Lung (tissue), 12 donors: ENCODE data around the gene SHISAL2B. TPM values are rescaled to one million over a fixed set of nuclear protein-coding genes. Genes with fewer than 3 reads are reported as not detected.
"Not testable (repeated sequence)": the region's sequence is repeated elsewhere in the genome, so short reads cannot be mapped to it uniquely, and the experiment has no call there.

ENCODE experiments used
- ATAC-seq: fragments of 200-7000 bp; cut with Tn5 transposase; one replicate; pipeline ENCODE4 v1.9.1; 2020; ENCODE audit warnings: moderate number of reproducible peaks; ENCODE audit not compliant: insufficient read depth, low FRiP score
- DNase-seq, 3 donors: peaks; one replicate each; pipeline ENCODE4 v3.0.0-alpha.2; 2013 to 2017
- H3K27ac ChIP-seq, 2 donors: one replicate each; pipeline ENCODE4 v1.5.1; 2013; ENCODE audit warnings: mild to moderate bottlenecking in 2 of 2, moderate library complexity in 2 of 2, control low read depth in 1 of 2, inconsistent platforms in 1 of 2, low read depth in 1 of 2, low read length in 1 of 2
- H3K27me3 ChIP-seq, 3 donors: one replicate each; pipeline ENCODE4 v1.5.1; 2013; ENCODE audit warnings: low read length in 2 of 3; ENCODE audit not compliant: control insufficient read depth in 3 of 3, insufficient read depth in 3 of 3
- H3K36me3 ChIP-seq, 4 donors: one replicate each; pipeline ENCODE4 v1.5.1; 2013; ENCODE audit warnings: low read length in 4 of 4, mild to moderate bottlenecking in 1 of 4, moderate library complexity in 1 of 4; ENCODE audit not compliant: control insufficient read depth in 4 of 4, insufficient read depth in 4 of 4
- H3K4me1 ChIP-seq, 5 donors: one replicate each; pipeline ENCODE4 v1.5.1; 2013; ENCODE audit warnings: low read length in 5 of 5, mild to moderate bottlenecking in 2 of 5, moderate library complexity in 1 of 5; ENCODE audit not compliant: control insufficient read depth in 5 of 5, insufficient read depth in 5 of 5
- H3K4me3 ChIP-seq: one replicate; pipeline ENCODE4 v1.5.1; 2013; ENCODE audit warnings: mild to moderate bottlenecking, control low read depth, moderate library complexity
- H3K9ac ChIP-seq, 2 donors: one replicate each; pipeline ENCODE4 v1.5.1; 2013; ENCODE audit warnings: low read length in 2 of 2, control low read depth in 1 of 2; ENCODE audit not compliant: insufficient read depth in 1 of 2
- H3K9me3 ChIP-seq, 4 donors: one replicate each; pipeline ENCODE4 v1.5.1; 2013; ENCODE audit warnings: low read length in 3 of 4, mild to moderate bottlenecking in 1 of 4, moderate library complexity in 1 of 4; ENCODE audit not compliant: control insufficient read depth in 4 of 4, insufficient read depth in 3 of 4
- CTCF ChIP-seq: IDR thresholded peaks from 2 replicates; pipeline ENCODE4 v1.5.1; 2012; ENCODE audit warnings: mild to moderate bottlenecking; ENCODE audit errors: control extremely low read depth, extremely low read depth
- WGBS, 2 donors: extraction: QIAGEN DNeasy Blood & Tissue Kit; methylation state at CpG; one replicate each; pipeline ENCODE4 v1.1.7; 2013; 5-methylcytosine and 5-hydroxymethylcytosine counted together
- polyA plus RNA-seq, 2 donors: library from polyadenylated mRNA; stranded (reverse); fragments of 200-250 nt; gene quantifications; one replicate each; pipeline ENCODE4 v1.2.1, GENCODE V29; 2013
- total RNA-seq, 2 donors: library from RNA; depleted of rRNA in 1 of 2; stranded (reverse); fragments of >200 nt in 1 of 2; gene quantifications; one replicate each; pipeline ENCODE4 v1.2.1, GENCODE V29; 2014 to 2021
- donor health status: control.
- donor health status: control.
- donor health status: Bipolar disorder and iron deficiency.
- donor health status: healthy.
- donor health status: DM: yes; HTN: yes; CAD: no.

The SHISAL2B gene
- total and polyA plus RNA-seq, 4 donors = 0.34 to 2.8 TPM; not detected in 2

- WGBS, 2 donors = 65 to 80% methylated on average over 1 of the region's 1 CpG
- no peak for ATAC-seq
- no peak for TF ChIP-seq CTCF
Observed at GRCh38 chr5:64655596-64655995, 34.7 kb upstream of the SHISAL2B start.

GRCh38 chr5:64659289-64659688, 31.0 kb upstream of the SHISAL2B start:
- H3K9me3 ChIP-seq = no peaks in the 10 kb centered on the region
- peaks cover 0 to 10% (median 0%) of the 10 kb centered on the region in 5 donors for H3K4me1 ChIP-seq
- no peak for TF ChIP-seq CTCF
- DNase-seq (peak; percentile 76 to 91 (median 88)), ATAC-seq (no peak)
- H3K9ac ChIP-seq = no peak overlapping the region
- H3K36me3 ChIP-seq = no peaks in the 10 kb centered on the region
- WGBS, 2 donors = 63 to 74% methylated on average over 3 of the region's 3 CpGs
- no peak overlapping the region for H3K4me3 ChIP-seq
- H3K27ac ChIP-seq = no peak overlapping the region
- no peaks in the 10 kb centered on the region for H3K27me3 ChIP-seq

More at GRCh38 chr5:64655596-64655995, 34.7 kb upstream of the SHISAL2B start:
- no peaks in the 10 kb centered on the region for H3K27me3 ChIP-seq
- H3K27ac ChIP-seq = no peak overlapping the region
- H3K4me3 ChIP-seq = no peak overlapping the region
- H3K4me1 ChIP-seq = peaks cover 0 to 10% (median 0%) of the 10 kb centered on the region in 5 donors
- no peak for DNase-seq
- no peaks in the 10 kb centered on the region for H3K36me3 ChIP-seq
- H3K9me3 ChIP-seq = peaks cover 0 to 3% (median 0%) of the 10 kb centered on the region in 4 donors
- H3K9ac ChIP-seq = no peak overlapping the region

- peaks cover 0 to 16% (median 0%) of the 10 kb centered on the region in 5 donors for H3K4me1 ChIP-seq
- not testable (repeated sequence) for H3K4me3 ChIP-seq, H3K27ac ChIP-seq, DNase-seq, ATAC-seq, H3K36me3 ChIP-seq, H3K27me3 ChIP-seq, H3K9me3 ChIP-seq, H3K9ac ChIP-seq
- 80 to 87% methylated on average over 6 of the region's 6 CpGs for WGBS, 2 donors
Observed at GRCh38 chr5:64663181-64663580, 27.1 kb upstream of the SHISAL2B start.

- H3K36me3 ChIP-seq = no peaks in the 10 kb centered on the region
- 41 to 48% methylated on average over 2 of the region's 2 CpGs for WGBS, 2 donors
Observed at GRCh38 chr5:64665243-64665642, 25.1 kb upstream of the SHISAL2B start.

More at GRCh38 chr5:64665243-64665642, 25.1 kb upstream of the SHISAL2B start:
- no peaks in the 10 kb centered on the region for H3K9me3 ChIP-seq
- TF ChIP-seq CTCF = no peak
- H3K9ac ChIP-seq = no peak overlapping the region
- no peak overlapping the region for H3K4me3 ChIP-seq
- H3K27me3 ChIP-seq = no peaks in the 10 kb centered on the region
- ATAC-seq (no peak), DNase-seq (peak in 1 of 3 donors; percentile 19)
- no peak overlapping the region for H3K27ac ChIP-seq
- peaks cover 0 to 5% (median 0%) of the 10 kb centered on the region in 5 donors for H3K4me1 ChIP-seq
